ENCODE results near the gene CLCN2. TPM values are rescaled to one million over a fixed set of nuclear protein-coding genes. Genes with fewer than 3 reads are reported as not detected.
A peak's percentile ranks its signal among the peaks of the same experiment; 100 is the strongest.

Gene CLCN2
- 8.8 and 11.6 TPM in 2 replicates for total RNA-seq (2014; rRNA removed; shearing (Covaris generic))

GRCh38 chr3:184361532-184361931 lies at the start of gene CLCN2, which contains the start of gene POLR2H:
TSS of gene CLCN2 (minus strand) at chr3:184361605. CDS start at chr3:184361479, 126 bp downstream.
TSS of gene POLR2H (plus strand) at chr3:184361710. CDS start at chr3:184363493, 1,783 bp downstream.
- Histone ChIP-seq H3K36me3 (peaks cover 54% of the 10 kb centered on the region), H3K9me3 (replicated peaks) (no peaks in the 10 kb centered on the region), H3K4me1 (replicated peaks) (peaks cover 53% of the 10 kb centered on the region), H3K4me3 (peak within 1 kb of the TSS; percentile 90), H3K27ac (peak within 1 kb of the TSS; percentile 99), H3K27me3 (replicated peaks) (no peaks in the 10 kb centered on the region)
- peak in 1 of 2 experiments; percentile 51 for DNase-seq (ENCODE audit: low read depth in 1 of 2, low spot score in 2 of 2)

- no peaks in the 10 kb centered on the region for H3K27me3 ChIP-seq (replicated peaks)
- H3K36me3 ChIP-seq: no peaks in the 10 kb centered on the region
- H3K4me3 ChIP-seq: no peak overlapping the region
- peaks cover 8% of the 10 kb centered on the region for H3K4me1 ChIP-seq (replicated peaks)
- no peak for DNase-seq (ENCODE audit: low read depth in 1 of 2, low spot score in 2 of 2)
- no peaks in the 10 kb centered on the region for H3K9me3 ChIP-seq (replicated peaks)
- H3K27ac ChIP-seq: no peak overlapping the region
Measured at GRCh38 chr3:184409946-184410500, 48.6 kb upstream of the CLCN2 start.

GRCh38 chr3:184409331-184409926 lies 48.0 kb upstream of the CLCN2 start:
- Histone ChIP-seq H3K27ac (no peak overlapping the region), H3K36me3 (no peaks in the 10 kb centered on the region), H3K27me3 (replicated peaks) (no peaks in the 10 kb centered on the region), H3K4me1 (replicated peaks) (peaks cover 2% of the 10 kb centered on the region), H3K4me3 (no peak overlapping the region), H3K9me3 (replicated peaks) (no peaks in the 10 kb centered on the region)
- no peak for DNase-seq (ENCODE audit: low read depth in 1 of 2, low spot score in 2 of 2)

GRCh38 chr3:184405075-184406030 lies 43.9 kb upstream of the CLCN2 start:
- no peaks in the 10 kb centered on the region for H3K36me3 ChIP-seq
- no peak overlapping the region for H3K27ac ChIP-seq
- H3K4me3 ChIP-seq: no peak overlapping the region
- no peaks in the 10 kb centered on the region for H3K9me3 ChIP-seq (replicated peaks)
- no peaks in the 10 kb centered on the region for H3K27me3 ChIP-seq (replicated peaks)
- no peak for DNase-seq (ENCODE audit: low read depth in 1 of 2, low spot score in 2 of 2)
- no peaks in the 10 kb centered on the region for H3K4me1 ChIP-seq (replicated peaks)

GRCh38 chr3:184399410-184399809 lies 38.0 kb upstream of the CLCN2 start:
- no peak overlapping the region for H3K27ac ChIP-seq
- H3K27me3 ChIP-seq (replicated peaks): no peaks in the 10 kb centered on the region
- no peaks in the 10 kb centered on the region for H3K9me3 ChIP-seq (replicated peaks)
- no peak overlapping the region for H3K4me3 ChIP-seq
- no peaks in the 10 kb centered on the region for H3K36me3 ChIP-seq
- peak; percentile 64 to 77 for DNase-seq (ENCODE audit: low read depth in 1 of 2, low spot score in 2 of 2)
- no peaks in the 10 kb centered on the region; the same call in 1 of the 2 replicates for H3K4me1 ChIP-seq (replicated peaks)

- no peak overlapping the region for H3K27ac ChIP-seq
- no peak for DNase-seq (ENCODE audit: low read depth in 1 of 2, low spot score in 2 of 2)
- no peaks in the 10 kb centered on the region for H3K27me3 ChIP-seq (replicated peaks)
- H3K9me3 ChIP-seq (replicated peaks): no peaks in the 10 kb centered on the region
- no peaks in the 10 kb centered on the region for H3K36me3 ChIP-seq
- no peaks in the 10 kb centered on the region; the same call in 1 of the 2 replicates for H3K4me1 ChIP-seq (replicated peaks)
- no peak overlapping the region for H3K4me3 ChIP-seq
Measured at GRCh38 chr3:184395320-184395660, 33.9 kb upstream of the CLCN2 start.

- no peak overlapping the region for H3K27ac ChIP-seq
- no peaks in the 10 kb centered on the region for H3K27me3 ChIP-seq (replicated peaks)
- no peaks in the 10 kb centered on the region for H3K4me1 ChIP-seq (replicated peaks)
- H3K4me3 ChIP-seq: no peak overlapping the region
- no peak for DNase-seq (ENCODE audit: low read depth in 1 of 2, low spot score in 2 of 2)
- H3K9me3 ChIP-seq (replicated peaks): no peaks in the 10 kb centered on the region
- no peaks in the 10 kb centered on the region for H3K36me3 ChIP-seq
Measured at GRCh38 chr3:184391266-184391665, 29.9 kb upstream of the CLCN2 start.

- no peak for DNase-seq (ENCODE audit: low read depth in 1 of 2, low spot score in 2 of 2)
- Histone ChIP-seq H3K27me3 (replicated peaks) (no peaks in the 10 kb centered on the region), H3K4me1 (replicated peaks) (no peaks in the 10 kb centered on the region)
Measured at GRCh38 chr3:184389935-184390528, 28.6 kb upstream of the CLCN2 start.

GRCh38 chr3:184389384-184389783 lies 28.0 kb upstream of the CLCN2 start:
- Histone ChIP-seq H3K36me3 (no peaks in the 10 kb centered on the region), H3K27me3 (replicated peaks) (no peaks in the 10 kb centered on the region), H3K4me1 (replicated peaks) (no peaks in the 10 kb centered on the region), H3K9me3 (replicated peaks) (no peaks in the 10 kb centered on the region), H3K27ac (no peak overlapping the region), H3K4me3 (no peak overlapping the region)
- DNase-seq (ENCODE audit: low read depth in 1 of 2, low spot score in 2 of 2): no peak

More at GRCh38 chr3:184389935-184390528, 28.6 kb upstream of the CLCN2 start:
- H3K4me3 ChIP-seq: no peak overlapping the region
- H3K27ac ChIP-seq: no peak overlapping the region
- no peaks in the 10 kb centered on the region for H3K9me3 ChIP-seq (replicated peaks)
- no peaks in the 10 kb centered on the region for H3K36me3 ChIP-seq

GRCh38 chr3:184388936-184389230 lies 27.5 kb upstream of the CLCN2 start:
- DNase-seq (ENCODE audit: low read depth in 1 of 2, low spot score in 2 of 2): no peak
- Histone ChIP-seq H3K36me3 (no peaks in the 10 kb centered on the region), H3K27ac (no peak overlapping the region), H3K4me3 (no peak overlapping the region), H3K27me3 (replicated peaks) (no peaks in the 10 kb centered on the region), H3K4me1 (replicated peaks) (no peaks in the 10 kb centered on the region), H3K9me3 (replicated peaks) (no peaks in the 10 kb centered on the region)

GRCh38 chr3:184388164-184388935 lies 26.9 kb upstream of the CLCN2 start:
- DNase-seq (ENCODE audit: low read depth in 1 of 2, low spot score in 2 of 2): no peak
- no peak overlapping the region for H3K27ac ChIP-seq
- H3K36me3 ChIP-seq: no peaks in the 10 kb centered on the region
- H3K4me1 ChIP-seq (replicated peaks): no peaks in the 10 kb centered on the region
- no peak overlapping the region for H3K4me3 ChIP-seq
- H3K9me3 ChIP-seq (replicated peaks): no peaks in the 10 kb centered on the region
- H3K27me3 ChIP-seq (replicated peaks): no peaks in the 10 kb centered on the region

GRCh38 chr3:184387174-184387714 lies 25.8 kb upstream of the CLCN2 start:
- Histone ChIP-seq H3K4me1 (replicated peaks) (no peaks in the 10 kb centered on the region), H3K36me3 (no peaks in the 10 kb centered on the region), H3K9me3 (replicated peaks) (no peaks in the 10 kb centered on the region), H3K27ac (no peak overlapping the region), H3K4me3 (no peak overlapping the region), H3K27me3 (replicated peaks) (no peaks in the 10 kb centered on the region)
- no peak for DNase-seq (ENCODE audit: low read depth in 1 of 2, low spot score in 2 of 2)
